Thyroid gland (tissue), 4 donors: ENCODE measurements around the gene TRABD2B. TPM values are rescaled to one million over a fixed set of nuclear protein-coding genes. Genes with fewer than 3 reads are reported as not detected.

Source experiments
- DNase-seq, 2 donors: peaks; one replicate each; pipeline ENCODE4 v3.0.0-alpha.2; 2019
- H3K27ac ChIP-seq, 3 donors: fragments of 200-600 bp; sonication (generic); 1 replicate in 2 of 3; 2 replicates in 1 of 3; pipeline ENCODE4 v1.5.1; 2016 to 2019; ENCODE audit warnings: mild to moderate bottlenecking in 1 of 3, moderate library complexity in 1 of 3
- H3K27me3 ChIP-seq: fragments of 200-600 bp; sonication (generic); one replicate; pipeline ENCODE4 v1.5.1; 2019
- H3K36me3 ChIP-seq, 2 donors: fragments of 200-600 bp; sonication (generic); one replicate each; pipeline ENCODE4 v1.5.1; 2016 to 2019
- H3K4me1 ChIP-seq, 2 donors: fragments of 200-600 bp; sonication (generic); one replicate each; pipeline ENCODE4 v1.5.1; 2017 to 2019
- H3K4me3 ChIP-seq, 3 donors: fragments of 200-600 bp; sonication (generic); replicated peaks in 1 of 3; 1 replicate in 2 of 3; 2 replicates in 1 of 3; pipeline ENCODE4 v1.5.1; 2016; ENCODE audit warnings: mild to moderate bottlenecking in 1 of 3
- H3K9me3 ChIP-seq: fragments of 200-600 bp; sonication (generic); one replicate; pipeline ENCODE4 v1.5.1; 2017
- POLR2A ChIP-seq, 2 donors: fragments of 450-650 bp; IDR thresholded peaks; one replicate each; pipeline ENCODE4 v1.6.1; 2017; ENCODE audit warnings: antibody characterized with exemption in 2 of 2, mild to moderate bottlenecking in 2 of 2, moderate library complexity in 1 of 2
- WGBS, 2 donors: methylation state at CpG; one replicate each; pipeline ENCODE4 v1.1.5; 2017; 5-methylcytosine and 5-hydroxymethylcytosine counted together
- intact Hi-C: fragments of 100-400 bp; cut with DNase I; formaldehyde crosslinking; loops from one replicate; pipeline ENCODE4 v1.15.1; 2023
- total RNA-seq, 4 donors: library from RNA; depleted of rRNA; stranded (reverse); fragments of >200 nt; gene quantifications; one replicate each; pipeline ENCODE4 v1.2.3, GENCODE V29; 2016
- TF ChIP-seq, protein P1 (sequence below), 6 experiments: fragments of 200-600 bp in 3 of 6; fragments of 450-650 bp in 3 of 6; sonication (generic) in 3 of 6; IDR thresholded peaks; one replicate each; pipeline ENCODE4 v1.5.1; 2016 to 2019; ENCODE audit warnings: antibody characterized with exemption in 6 of 6, mild to moderate bottlenecking in 2 of 6, inconsistent platforms in 1 of 6, moderate library complexity in 1 of 6

Gene TRABD2B
- total RNA-seq, 4 donors from 2014 or later, result 0.34 to 1.1 (median 0.63) TPM

DNA sequence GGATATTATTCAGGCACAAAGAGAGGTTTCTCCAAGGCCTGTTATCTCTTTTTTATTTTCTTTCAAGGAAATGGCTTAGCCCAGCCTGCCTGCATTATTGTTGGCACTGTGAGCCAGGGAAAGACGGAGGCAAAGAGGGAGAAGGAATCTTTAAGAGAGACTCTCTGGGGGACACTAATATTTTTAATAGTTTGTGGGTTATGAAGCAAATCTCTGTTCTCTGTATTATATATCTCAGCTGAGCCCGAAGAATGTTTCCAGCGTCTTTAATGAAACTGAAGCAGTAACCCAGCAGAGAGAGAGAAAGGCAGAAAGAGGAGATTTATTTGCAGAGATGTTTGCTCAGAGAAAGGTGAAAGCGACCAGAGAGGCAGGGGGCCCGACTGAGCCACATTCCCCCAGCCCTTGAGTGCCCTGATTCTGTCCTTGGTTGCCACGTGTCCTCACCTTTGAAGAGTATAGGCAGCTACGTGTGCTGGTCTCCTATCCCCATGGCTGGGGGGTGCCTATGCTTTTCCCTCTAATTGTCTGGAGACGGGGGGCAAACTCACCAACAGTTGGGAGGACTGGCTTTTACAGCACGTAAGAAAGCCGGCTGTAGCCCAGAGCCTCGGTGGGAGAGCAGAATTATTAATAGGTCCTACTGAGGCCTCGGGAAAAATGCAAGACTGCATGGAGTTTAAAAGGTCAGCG, 166.4 kb downstream of the TRABD2B start:
- H3K27ac ChIP-seq, result no peak overlapping the region

GRCh38 chr1:47830021-47830420, 167.2 kb downstream of the TRABD2B start:
- no peak for DNase-seq
- H3K4me1 ChIP-seq, result no peaks in the 10 kb centered on the region
- 69 to 74% methylated on average over 4 of the region's 4 CpGs for WGBS, 2 donors
- intact Hi-C loops, result no loop called here
- H3K27ac ChIP-seq, result no peak overlapping the region
- H3K9me3 ChIP-seq, result no peaks in the 10 kb centered on the region
- no peaks in the 10 kb centered on the region for H3K36me3 ChIP-seq
- no peaks in the 10 kb centered on the region for H3K27me3 ChIP-seq
- no peak overlapping the region for H3K4me3 ChIP-seq
- TF ChIP-seq, protein P1, sequence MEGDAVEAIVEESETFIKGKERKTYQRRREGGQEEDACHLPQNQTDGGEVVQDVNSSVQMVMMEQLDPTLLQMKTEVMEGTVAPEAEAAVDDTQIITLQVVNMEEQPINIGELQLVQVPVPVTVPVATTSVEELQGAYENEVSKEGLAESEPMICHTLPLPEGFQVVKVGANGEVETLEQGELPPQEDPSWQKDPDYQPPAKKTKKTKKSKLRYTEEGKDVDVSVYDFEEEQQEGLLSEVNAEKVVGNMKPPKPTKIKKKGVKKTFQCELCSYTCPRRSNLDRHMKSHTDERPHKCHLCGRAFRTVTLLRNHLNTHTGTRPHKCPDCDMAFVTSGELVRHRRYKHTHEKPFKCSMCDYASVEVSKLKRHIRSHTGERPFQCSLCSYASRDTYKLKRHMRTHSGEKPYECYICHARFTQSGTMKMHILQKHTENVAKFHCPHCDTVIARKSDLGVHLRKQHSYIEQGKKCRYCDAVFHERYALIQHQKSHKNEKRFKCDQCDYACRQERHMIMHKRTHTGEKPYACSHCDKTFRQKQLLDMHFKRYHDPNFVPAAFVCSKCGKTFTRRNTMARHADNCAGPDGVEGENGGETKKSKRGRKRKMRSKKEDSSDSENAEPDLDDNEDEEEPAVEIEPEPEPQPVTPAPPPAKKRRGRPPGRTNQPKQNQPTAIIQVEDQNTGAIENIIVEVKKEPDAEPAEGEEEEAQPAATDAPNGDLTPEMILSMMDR (IDR thresholded peaks at IDR 0.05), result no peak
- TF ChIP-seq POLR2A (IDR thresholded peaks at IDR 0.05), result no peak

More for the DNA sequence above, 166.4 kb downstream of the TRABD2B start:
- no peaks in the 10 kb centered on the region for H3K36me3 ChIP-seq
- no peak overlapping the region for H3K4me3 ChIP-seq
- H3K4me1 ChIP-seq, result no peaks in the 10 kb centered on the region
- H3K27me3 ChIP-seq, result no peaks in the 10 kb centered on the region
- TF ChIP-seq, protein P1 (IDR thresholded peaks at IDR 0.05), result no peak
- TF ChIP-seq POLR2A (IDR thresholded peaks at IDR 0.05), result no peak
- intact Hi-C loops, result no loop called here
- 75 to 83% methylated on average over 13 of the region's 13 CpGs for WGBS, 2 donors
- no peak for DNase-seq
- no peaks in the 10 kb centered on the region for H3K9me3 ChIP-seq

DNA sequence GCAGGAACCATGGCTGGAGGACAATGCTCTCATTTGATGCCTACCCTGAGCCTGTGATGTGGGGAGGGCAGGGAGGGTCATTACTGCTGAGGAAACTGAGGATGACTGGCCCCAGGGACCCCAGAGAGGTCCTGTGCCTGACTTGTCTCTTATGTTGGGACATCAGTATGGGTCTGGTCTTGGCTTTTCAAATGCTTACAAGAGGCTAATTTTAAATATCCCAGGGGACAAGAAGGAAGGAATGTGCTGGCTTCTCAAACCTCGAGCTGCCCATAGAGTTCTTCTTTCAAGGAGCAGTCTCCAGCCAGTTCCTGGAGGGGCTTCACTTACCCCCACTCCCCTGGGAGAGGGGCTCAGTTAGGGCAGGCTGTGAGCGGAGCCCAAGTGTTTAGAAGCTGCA, 168.2 kb downstream of the TRABD2B start:
- Histone ChIP-seq H3K27me3 (no peaks in the 10 kb centered on the region), H3K36me3 (no peaks in the 10 kb centered on the region), H3K4me1 (no peaks in the 10 kb centered on the region), H3K27ac (no peak overlapping the region), H3K4me3 (no peak overlapping the region), H3K9me3 (no peaks in the 10 kb centered on the region)
- WGBS, 2 donors, result 60 to 64% methylated on average over 2 of the region's 2 CpGs
- TF ChIP-seq POLR2A (IDR thresholded peaks at IDR 0.05), result no peak
- TF ChIP-seq, protein P1 (IDR thresholded peaks at IDR 0.05), result no peak
- intact Hi-C loops, result no loop called here
- DNase-seq, result no peak

DNA sequence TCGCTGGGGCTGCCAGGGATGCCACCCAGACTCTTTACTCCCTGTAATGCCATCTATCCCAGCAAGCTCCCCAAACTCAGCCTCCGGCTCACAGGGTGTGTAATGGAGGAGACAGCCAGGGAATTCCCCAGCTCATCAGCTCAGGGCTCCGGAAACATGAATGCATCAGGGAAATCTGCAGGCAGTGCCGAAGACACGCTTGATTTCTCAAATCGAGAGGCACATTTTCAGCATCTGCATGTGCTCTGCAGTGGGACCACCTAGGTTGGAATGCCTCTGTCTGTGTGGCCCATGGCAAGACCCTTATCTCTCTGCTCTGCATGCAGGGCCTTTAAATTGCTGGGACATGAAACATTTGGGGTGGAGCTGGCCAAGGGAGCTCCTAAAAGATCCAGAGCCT, 170.1 kb downstream of the TRABD2B start:
- WGBS, 2 donors, result 60 to 100% methylated on average over 1 to 6 of the region's 6 CpGs

GRCh38 chr1:47824716-47825115, 172.5 kb downstream of the TRABD2B start:
- TF ChIP-seq POLR2A (IDR thresholded peaks at IDR 0.05), result no peak
- DNase-seq, result no peak
- intact Hi-C loops, result no loop called here
- WGBS, 2 donors, result 52 to 65% methylated on average over 5 to 8 of the region's 8 CpGs
- H3K4me1 ChIP-seq, result no peaks in the 10 kb centered on the region
- no peaks in the 10 kb centered on the region for H3K9me3 ChIP-seq
- H3K4me3 ChIP-seq, result no peak overlapping the region
- H3K36me3 ChIP-seq, result no peaks in the 10 kb centered on the region
- no peak overlapping the region for H3K27ac ChIP-seq
- H3K27me3 ChIP-seq, result no peaks in the 10 kb centered on the region

More for the DNA sequence above, 170.1 kb downstream of the TRABD2B start:
- intact Hi-C loops, result no loop called here
- H3K9me3 ChIP-seq, result no peaks in the 10 kb centered on the region
- DNase-seq, result no peak
- no peaks in the 10 kb centered on the region for H3K36me3 ChIP-seq
- no peaks in the 10 kb centered on the region for H3K4me1 ChIP-seq
- H3K4me3 ChIP-seq, result no peak overlapping the region
- no peak overlapping the region for H3K27ac ChIP-seq
- no peaks in the 10 kb centered on the region for H3K27me3 ChIP-seq
- TF ChIP-seq, protein P1 (IDR thresholded peaks at IDR 0.05), result no peak
- TF ChIP-seq POLR2A (IDR thresholded peaks at IDR 0.05), result no peak
